DOHH2 (cell line): ENCODE measurements around the gene SLC5A7.

Experiments
- CTCF ChIP-seq: fragments of 200-600 bp; sonication (generic); IDR thresholded peaks from one replicate; pipeline ENCODE4 v1.5.1; 2014; ENCODE audit warnings: antibody characterized with exemption, mild to moderate bottlenecking, low read depth, low read length; ENCODE audit not compliant: poor library complexity, severe bottlenecking
- EZH2phosphoT487 ChIP-seq: fragments of 200-600 bp; sonication (generic); IDR thresholded peaks from 2 replicates; pipeline ENCODE4 v1.6.1; 2017; ENCODE audit warnings: borderline replicate concordance, mild to moderate bottlenecking, antibody characterized with exemption, low read length, moderate library complexity, mixed read lengths

DNA sequence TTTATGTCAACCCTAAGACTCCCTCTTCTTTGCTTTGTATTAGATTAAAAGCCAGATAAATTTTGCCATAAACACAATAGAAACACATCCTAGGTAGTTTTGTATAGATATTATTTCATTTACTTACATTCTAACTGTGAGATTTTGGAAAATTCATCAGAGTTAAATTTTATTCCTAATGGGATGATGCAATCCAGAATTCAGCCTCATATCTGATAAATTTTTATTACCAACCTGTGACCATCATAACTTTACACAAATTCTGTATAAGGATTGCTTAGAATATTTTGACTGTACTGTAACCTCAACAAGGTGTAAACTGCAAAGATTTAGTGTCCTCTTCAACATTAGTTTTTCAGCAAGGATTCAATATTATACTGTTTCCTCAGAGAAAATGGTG is 4.4 kb downstream of the SLC5A7 start:
- TF ChIP-seq CTCF: no peak
- no peak for TF ChIP-seq EZH2phosphoT487
